Esophagus mucosa (tissue), 1 donor: ENCODE data around the gene TEKT2. TPM values are rescaled to one million over a fixed set of nuclear protein-coding genes. Genes with fewer than 3 reads are reported as not detected.
A peak's percentile ranks its signal among the peaks of the same experiment; 100 is the strongest.

Experiments used
- ATAC-seq: fragments of 200-7000 bp; cut with Tn5 transposase; one replicate; pipeline ENCODE4 v1.9.1; 2020
- total RNA-seq: library from RNA; stranded (reverse); gene quantifications from one replicate; pipeline ENCODE4 v1.2.4, GENCODE V29; 2023
- donor health status: DM: yes; HTN: yes; CAD: no.

TEKT2 gene
- total RNA-seq, 1 donor from 2014 or later = not detected

- peak; percentile 37 for ATAC-seq
Observed at GRCh38 chr1:36109041-36109679, 25.3 kb downstream of the TEKT2 start.

- no peak for ATAC-seq
Observed at GRCh38 chr1:36111151-36111550, 27.3 kb downstream of the TEKT2 start.

GRCh38 chr1:36112823-36113222 is 28.9 kb downstream of the TEKT2 start:
- ATAC-seq = no peak

GRCh38 chr1:36114371-36114770 is 30.5 kb downstream of the TEKT2 start:
- no peak for ATAC-seq

- ATAC-seq = no peak
Observed at GRCh38 chr1:36115200-36115669, 31.3 kb downstream of the TEKT2 start.

GRCh38 chr1:36115931-36116330 is 32.0 kb downstream of the TEKT2 start:
- ATAC-seq = no peak

- no peak for ATAC-seq
Observed at GRCh38 chr1:36116901-36117300, 33.0 kb downstream of the TEKT2 start.

GRCh38 chr1:36118447-36119204 is 34.7 kb downstream of the TEKT2 start:
- no peak for ATAC-seq

- ATAC-seq = no peak
Observed at GRCh38 chr1:36119456-36119855, 35.6 kb downstream of the TEKT2 start.

- ATAC-seq = no peak
Observed at GRCh38 chr1:36122062-36123030, 38.5 kb downstream of the TEKT2 start.

- no peak for ATAC-seq
Observed at GRCh38 chr1:36123356-36123755, 39.5 kb downstream of the TEKT2 start.

GRCh38 chr1:36124404-36125128 is 40.7 kb downstream of the TEKT2 start:
- no peak for ATAC-seq

- peak; percentile 26 for ATAC-seq
Observed at GRCh38 chr1:36125129-36125991, 41.5 kb downstream of the TEKT2 start, which contains the start of gene COL8A2. TSS of gene COL8A2 (minus strand) at chr1:36125222. CDS start at chr1:36100242, 24,980 bp downstream.

- no peak for ATAC-seq
Observed at GRCh38 chr1:36126005-36126716, 42.3 kb downstream of the TEKT2 start.

- no peak for ATAC-seq
Observed at GRCh38 chr1:36126797-36127500, 43.1 kb downstream of the TEKT2 start.

- ATAC-seq = no peak
Observed at GRCh38 chr1:36128126-36128904, 44.4 kb downstream of the TEKT2 start.

- no peak for ATAC-seq
Observed at GRCh38 chr1:36128905-36129206, 45.0 kb downstream of the TEKT2 start.

GRCh38 chr1:36132029-36132428 is 48.1 kb downstream of the TEKT2 start:
- ATAC-seq = no peak

GRCh38 chr1:36133484-36133883 is 49.6 kb downstream of the TEKT2 start:
- ATAC-seq = peak; percentile 80
